ENCODE data around the gene GRB10.

- no peak for TF ChIP-seq RAD21 (conservative IDR thresholded peaks at IDR 0.05 in 1 of 2, IDR thresholded peaks at IDR 0.05 in 1 of 2)
- TF ChIP-seq SREBF2 (IDR thresholded peaks at IDR 0.05) = no peak
- TF ChIP-seq RCOR1 (IDR thresholded peaks at IDR 0.05; ENCODE audit: low read depth, low read length) = no peak
- TF ChIP-seq, protein P1, sequence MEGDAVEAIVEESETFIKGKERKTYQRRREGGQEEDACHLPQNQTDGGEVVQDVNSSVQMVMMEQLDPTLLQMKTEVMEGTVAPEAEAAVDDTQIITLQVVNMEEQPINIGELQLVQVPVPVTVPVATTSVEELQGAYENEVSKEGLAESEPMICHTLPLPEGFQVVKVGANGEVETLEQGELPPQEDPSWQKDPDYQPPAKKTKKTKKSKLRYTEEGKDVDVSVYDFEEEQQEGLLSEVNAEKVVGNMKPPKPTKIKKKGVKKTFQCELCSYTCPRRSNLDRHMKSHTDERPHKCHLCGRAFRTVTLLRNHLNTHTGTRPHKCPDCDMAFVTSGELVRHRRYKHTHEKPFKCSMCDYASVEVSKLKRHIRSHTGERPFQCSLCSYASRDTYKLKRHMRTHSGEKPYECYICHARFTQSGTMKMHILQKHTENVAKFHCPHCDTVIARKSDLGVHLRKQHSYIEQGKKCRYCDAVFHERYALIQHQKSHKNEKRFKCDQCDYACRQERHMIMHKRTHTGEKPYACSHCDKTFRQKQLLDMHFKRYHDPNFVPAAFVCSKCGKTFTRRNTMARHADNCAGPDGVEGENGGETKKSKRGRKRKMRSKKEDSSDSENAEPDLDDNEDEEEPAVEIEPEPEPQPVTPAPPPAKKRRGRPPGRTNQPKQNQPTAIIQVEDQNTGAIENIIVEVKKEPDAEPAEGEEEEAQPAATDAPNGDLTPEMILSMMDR (IDR thresholded peaks at IDR 0.05) = no peak
- no peak for TF ChIP-seq NFE2L2 (conservative IDR thresholded peaks at IDR 0.05; ENCODE audit: low read length)
- no peak for TF ChIP-seq MAX (IDR thresholded peaks at IDR 0.05)
- TF ChIP-seq NPAS2 (CRISPR knock-in tag; IDR thresholded peaks at IDR 0.05; ENCODE audit: borderline replicate concordance) = no peak
- TF ChIP-seq ZC3H11A (IDR thresholded peaks at IDR 0.05) = no peak
- no peak for TF ChIP-seq REST (IDR thresholded peaks at IDR 0.05)
- no peak for TF ChIP-seq POLR2A (IDR thresholded peaks at IDR 0.05; ENCODE audit: low read length)
- TF ChIP-seq TP53 (CRISPR knock-in tag; IDR thresholded peaks at IDR 0.05) = no peak
- TF ChIP-seq KDM5A (IDR thresholded peaks at IDR 0.05) = no peak
These were observed 227.0 kb downstream of the GRB10 start for GRCh38 chr7:50555594-50556140.

All from A549 (cell line).